Measurements from ENCODE around the gene TIMD4. TPM values are rescaled to one million over a fixed set of nuclear protein-coding genes. Genes with fewer than 3 reads are reported as not detected.

The TIMD4 gene
- total RNA-seq, 1 experiment from 2014 or later = not detected

- no peaks in the 10 kb centered on the region for H4K20me1 ChIP-seq (ENCODE audit: low read length)
- H3K27me3 ChIP-seq (ENCODE audit: low read length) = no peaks in the 10 kb centered on the region
- H3K79me2 ChIP-seq (ENCODE audit: low read length) = no peaks in the 10 kb centered on the region
- no peaks in the 10 kb centered on the region for H3K4me1 ChIP-seq (ENCODE audit: insufficient read depth, low read length)
- H3F3A ChIP-seq (ENCODE audit: low read length, unreplicated experiment) = no peaks in the 10 kb centered on the region
- H3K9me3 ChIP-seq (ENCODE audit: low read length) = no peaks in the 10 kb centered on the region
- CTCF ChIA-PET = no interaction called here
- peak; percentile 75 for DNase-seq
- no peak overlapping the region for H3K4me3 ChIP-seq (ENCODE audit: low read length)
- BruUV-seq (replicated peaks) = no TSS peak
- no peaks in the 10 kb centered on the region for H3K36me3 ChIP-seq (ENCODE audit: low read depth, low read length)
- H3K27ac ChIP-seq (ENCODE audit: low read length) = no peak overlapping the region
- no peak overlapping the region for H3K4me2 ChIP-seq (ENCODE audit: low read length)
- POLR2A ChIA-PET (ENCODE audit: unreplicated experiment) = interaction anchor here (0.7 kb wide), 1 partner anchor 284 kb away, joined by 4 read pairs; no protein-coding TSS in a partner anchor
- no peaks in the 10 kb centered on the region for H3K9me2 ChIP-seq (replicated peaks; ENCODE audit: low read length)
- peak; percentile 33; the same call in 1 of the 2 replicates for ATAC-seq
- H3K9ac ChIP-seq (ENCODE audit: low read length) = no peak overlapping the region
- no peak for TF ChIP-seq EZH2phosphoT487 (IDR thresholded peaks at IDR 0.05; ENCODE audit: borderline replicate concordance, low read length)
- no peak for TF ChIP-seq CTCF (conservative IDR thresholded peaks at IDR 0.05; ENCODE audit: low read depth, low read length)
- no peak for TF ChIP-seq EZH2 (IDR thresholded peaks at IDR 0.05; ENCODE audit: low read length, unreplicated experiment)
- intact Hi-C loops (cut with micrococcal nuclease) = no loop called here
- no peak overlapping the region for H2AFZ ChIP-seq (ENCODE audit: low read length)
Observed at GRCh38 chr5:156991714-156992113, 28.7 kb upstream of the TIMD4 start.

GRCh38 chr5:156984064-156984463 lies 21.0 kb upstream of the TIMD4 start:
- H3K36me3 ChIP-seq (ENCODE audit: low read depth, low read length) = no peaks in the 10 kb centered on the region
- H3F3A ChIP-seq (ENCODE audit: low read length, unreplicated experiment) = no peaks in the 10 kb centered on the region
- no peaks in the 10 kb centered on the region for H3K4me1 ChIP-seq (ENCODE audit: insufficient read depth, low read length)
- CTCF ChIA-PET = no interaction called here
- no TSS peak for BruUV-seq (replicated peaks)
- DNase-seq (no peak), ATAC-seq (no peak)
- TF ChIP-seq EZH2 (IDR thresholded peaks at IDR 0.05; ENCODE audit: low read length, unreplicated experiment) (no peak), CTCF (conservative IDR thresholded peaks at IDR 0.05; ENCODE audit: low read depth, low read length) (no peak), EZH2phosphoT487 (IDR thresholded peaks at IDR 0.05; ENCODE audit: borderline replicate concordance, low read length) (no peak)
- H3K9ac ChIP-seq (ENCODE audit: low read length) = no peak overlapping the region
- H3K4me3 ChIP-seq (ENCODE audit: low read length) = no peak overlapping the region
- POLR2A ChIA-PET (ENCODE audit: unreplicated experiment) = no interaction called here
- H3K9me2 ChIP-seq (replicated peaks; ENCODE audit: low read length) = no peaks in the 10 kb centered on the region
- H3K4me2 ChIP-seq (ENCODE audit: low read length) = no peak overlapping the region
- peaks cover 4% of the 10 kb centered on the region; the same call in 1 of the 2 replicates for H3K27me3 ChIP-seq (ENCODE audit: low read length)
- no peaks in the 10 kb centered on the region for H3K79me2 ChIP-seq (ENCODE audit: low read length)
- no peak overlapping the region for H3K27ac ChIP-seq (ENCODE audit: low read length)
- no peaks in the 10 kb centered on the region for H3K9me3 ChIP-seq (ENCODE audit: low read length)
- intact Hi-C loops (cut with micrococcal nuclease) = no loop called here
- H4K20me1 ChIP-seq (ENCODE audit: low read length) = no peaks in the 10 kb centered on the region
- no peak overlapping the region for H2AFZ ChIP-seq (ENCODE audit: low read length)

GRCh38 chr5:156981481-156981880 lies 18.5 kb upstream of the TIMD4 start:
- Histone ChIP-seq H3K36me3 (ENCODE audit: low read depth, low read length) (no peaks in the 10 kb centered on the region), H3K9me3 (ENCODE audit: low read length) (no peaks in the 10 kb centered on the region), H3K9me2 (replicated peaks; ENCODE audit: low read length) (no peaks in the 10 kb centered on the region), H3K27ac (ENCODE audit: low read length) (no peak overlapping the region), H3K9ac (ENCODE audit: low read length) (no peak overlapping the region), H3F3A (ENCODE audit: low read length, unreplicated experiment) (no peaks in the 10 kb centered on the region), H4K20me1 (ENCODE audit: low read length) (no peaks in the 10 kb centered on the region), H3K27me3 (ENCODE audit: low read length) (peaks cover 4% of the 10 kb centered on the region; the same call in 1 of the 2 replicates), H3K4me2 (ENCODE audit: low read length) (no peak overlapping the region), H2AFZ (ENCODE audit: low read length) (no peak overlapping the region), H3K79me2 (ENCODE audit: low read length) (no peaks in the 10 kb centered on the region), H3K4me3 (ENCODE audit: low read length) (no peak overlapping the region), H3K4me1 (ENCODE audit: insufficient read depth, low read length) (no peaks in the 10 kb centered on the region)
- DNase-seq (no peak), ATAC-seq (no peak)
- BruUV-seq (replicated peaks) = no TSS peak
- ChIA-PET POLR2A (ENCODE audit: unreplicated experiment) (no interaction called here), CTCF (no interaction called here)
- TF ChIP-seq EZH2 (IDR thresholded peaks at IDR 0.05; ENCODE audit: low read length, unreplicated experiment) (no peak), EZH2phosphoT487 (IDR thresholded peaks at IDR 0.05; ENCODE audit: borderline replicate concordance, low read length) (no peak), CTCF (conservative IDR thresholded peaks at IDR 0.05; ENCODE audit: low read depth, low read length) (no peak)
- intact Hi-C loops (cut with micrococcal nuclease) = no loop called here

All from PC-3 (cell line).